NCI-H748 treated with DMSO at 0.1 percent for 48 hours (cell line): Measurements from ENCODE around the gene IGSF22.

ENCODE experiments used
- DNase-seq: peaks from one replicate; lab custom pipeline; 2025; lab: John Stamatoyannopoulos, UW

The IGSF22 gene

GRCh38 chr11:18743900-18744514 is 18.0 kb upstream of the IGSF22 start:
- DNase-seq: no peak

GRCh38 chr11:18743365-18743764 is 17.4 kb upstream of the IGSF22 start:
- no peak for DNase-seq

- no peak for DNase-seq
Measured at GRCh38 chr11:18741783-18742182, 15.8 kb upstream of the IGSF22 start.

GRCh38 chr11:18739685-18740084 is 13.7 kb upstream of the IGSF22 start:
- no peak for DNase-seq

- no peak for DNase-seq
Measured at GRCh38 chr11:18737642-18738041, 11.7 kb upstream of the IGSF22 start.

- DNase-seq: no peak
Measured at GRCh38 chr11:18736590-18737148, 10.7 kb upstream of the IGSF22 start.

GRCh38 chr11:18733202-18733601 is 7.2 kb upstream of the IGSF22 start:
- no peak for DNase-seq

- peak; percentile 7 for DNase-seq
Measured at GRCh38 chr11:18731949-18732821, 6.2 kb upstream of the IGSF22 start.

- DNase-seq: no peak
Measured at GRCh38 chr11:18731441-18731840, 5.5 kb upstream of the IGSF22 start.

GRCh38 chr11:18730020-18730419 is 4.0 kb upstream of the IGSF22 start:
- DNase-seq: no peak

GRCh38 chr11:18729426-18729825 is 3.4 kb upstream of the IGSF22 start:
- DNase-seq: no peak

GRCh38 chr11:18728658-18729057 is 2.7 kb upstream of the IGSF22 start:
- DNase-seq: no peak

- DNase-seq: no peak
Measured at GRCh38 chr11:18727479-18728236, 1.7 kb upstream of the IGSF22 start.

- peak; percentile 46 for DNase-seq
Measured at GRCh38 chr11:18723991-18724390, 2.0 kb downstream of the IGSF22 start.

- DNase-seq: no peak
Measured at GRCh38 chr11:18722293-18722637, 3.7 kb downstream of the IGSF22 start.

- peak; percentile 62 for DNase-seq
Measured at GRCh38 chr11:18721561-18722292, 4.3 kb downstream of the IGSF22 start.

- peak; percentile 71 for DNase-seq
Measured at GRCh38 chr11:18720808-18721560, 5.0 kb downstream of the IGSF22 start.

GRCh38 chr11:18720091-18720807 is 5.7 kb downstream of the IGSF22 start:
- DNase-seq: no peak

GRCh38 chr11:18715476-18715875 is 10.5 kb downstream of the IGSF22 start:
- no peak for DNase-seq

GRCh38 chr11:18714443-18714780 is 11.6 kb downstream of the IGSF22 start:
- no peak for DNase-seq
